ENCODE results near the gene PROC. TPM values are rescaled to one million over a fixed set of nuclear protein-coding genes. Genes with fewer than 3 reads are reported as not detected.

Gene PROC
- total and polyA plus RNA-seq, 9 of the 15 experiments (the other 6 are each of a cell fraction or from before 2014, with no cell fraction given), result not detected

DNA sequence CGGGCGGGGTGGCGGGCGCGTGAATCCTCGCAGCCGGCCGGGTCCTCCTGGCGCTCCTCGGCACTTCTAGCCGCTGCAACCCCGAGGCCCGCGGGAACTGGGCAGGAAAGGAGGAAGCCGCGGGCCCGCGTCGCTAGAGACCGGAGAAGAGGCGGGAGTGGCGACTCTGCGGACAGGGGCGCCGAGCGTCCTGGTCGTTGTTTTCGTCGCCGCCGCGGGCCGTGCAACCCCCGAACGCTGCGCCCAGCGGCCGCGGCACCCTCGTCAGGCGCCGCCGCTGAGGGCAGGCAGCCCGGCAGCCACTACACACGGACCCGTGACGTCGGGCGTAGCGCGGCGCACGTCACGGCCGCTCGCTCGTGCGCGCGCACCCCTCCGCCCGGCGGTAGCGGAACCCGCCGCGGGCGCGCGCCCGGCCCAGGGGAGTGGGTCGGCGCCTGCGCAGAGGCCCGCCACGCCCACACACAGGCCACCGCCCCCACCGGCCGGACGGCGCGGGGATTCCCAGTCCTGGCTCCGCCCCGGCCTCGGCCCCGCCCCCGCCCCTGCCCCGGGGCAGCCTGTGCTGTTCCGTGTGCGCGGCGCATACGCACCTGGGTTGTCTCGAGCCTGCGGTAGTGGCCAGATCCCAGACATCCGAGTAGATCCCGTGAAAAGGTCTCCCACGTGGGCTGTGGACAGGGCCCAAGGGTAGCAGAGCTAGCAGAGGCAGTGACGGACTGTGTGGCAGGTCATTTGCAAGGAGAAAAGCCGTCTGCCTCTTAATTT lies 30.4 kb upstream of the PROC start, which contains the start of gene MAP3K2 (continued):
- TF ChIP-seq, protein P1, sequence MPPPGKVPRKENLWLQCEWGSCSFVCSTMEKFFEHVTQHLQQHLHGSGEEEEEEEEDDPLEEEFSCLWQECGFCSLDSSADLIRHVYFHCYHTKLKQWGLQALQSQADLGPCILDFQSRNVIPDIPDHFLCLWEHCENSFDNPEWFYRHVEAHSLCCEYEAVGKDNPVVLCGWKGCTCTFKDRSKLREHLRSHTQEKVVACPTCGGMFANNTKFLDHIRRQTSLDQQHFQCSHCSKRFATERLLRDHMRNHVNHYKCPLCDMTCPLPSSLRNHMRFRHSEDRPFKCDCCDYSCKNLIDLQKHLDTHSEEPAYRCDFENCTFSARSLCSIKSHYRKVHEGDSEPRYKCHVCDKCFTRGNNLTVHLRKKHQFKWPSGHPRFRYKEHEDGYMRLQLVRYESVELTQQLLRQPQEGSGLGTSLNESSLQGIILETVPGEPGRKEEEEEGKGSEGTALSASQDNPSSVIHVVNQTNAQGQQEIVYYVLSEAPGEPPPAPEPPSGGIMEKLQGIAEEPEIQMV (tag; conservative IDR thresholded peaks at IDR 0.05; ENCODE audit: low read depth), result no peak
- TF ChIP-seq SP2 (IDR thresholded peaks at IDR 0.05; ENCODE audit: extremely low read depth, low read depth, low read length, poor library complexity, severe bottlenecking), result no peak
- TF ChIP-seq, protein P2, sequence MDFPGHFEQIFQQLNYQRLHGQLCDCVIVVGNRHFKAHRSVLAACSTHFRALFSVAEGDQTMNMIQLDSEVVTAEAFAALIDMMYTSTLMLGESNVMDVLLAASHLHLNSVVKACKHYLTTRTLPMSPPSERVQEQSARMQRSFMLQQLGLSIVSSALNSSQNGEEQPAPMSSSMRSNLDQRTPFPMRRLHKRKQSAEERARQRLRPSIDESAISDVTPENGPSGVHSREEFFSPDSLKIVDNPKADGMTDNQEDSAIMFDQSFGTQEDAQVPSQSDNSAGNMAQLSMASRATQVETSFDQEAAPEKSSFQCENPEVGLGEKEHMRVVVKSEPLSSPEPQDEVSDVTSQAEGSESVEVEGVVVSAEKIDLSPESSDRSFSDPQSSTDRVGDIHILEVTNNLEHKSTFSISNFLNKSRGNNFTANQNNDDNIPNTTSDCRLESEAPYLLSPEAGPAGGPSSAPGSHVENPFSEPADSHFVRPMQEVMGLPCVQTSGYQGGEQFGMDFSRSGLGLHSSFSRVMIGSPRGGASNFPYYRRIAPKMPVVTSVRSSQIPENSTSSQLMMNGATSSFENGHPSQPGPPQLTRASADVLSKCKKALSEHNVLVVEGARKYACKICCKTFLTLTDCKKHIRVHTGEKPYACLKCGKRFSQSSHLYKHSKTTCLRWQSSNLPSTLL (IDR thresholded peaks at IDR 0.05), result peak; percentile 43; the same call in 1 of the 2 replicates
- peak; percentile 71 for TF ChIP-seq TAF1 (IDR thresholded peaks at IDR 0.05; ENCODE audit: control insufficient read depth, extremely low read depth, insufficient read depth, low read length, severe bottlenecking)
- TF ChIP-seq NR1H2 (CRISPR knock-in tag; IDR thresholded peaks at IDR 0.05), result 0 out of 2 replicates have a peak, but pooled peaks have one; percentile 74
- TF ChIP-seq ZNF311 (CRISPR knock-in tag; IDR thresholded peaks at IDR 0.05), result no peak
- TF ChIP-seq KDM4B (IDR thresholded peaks at IDR 0.05; ENCODE audit: borderline replicate concordance in 2 of 2, low read depth in 1 of 2), result no peak
- peak; percentile 95 for TF ChIP-seq CREM (IDR thresholded peaks at IDR 0.05; ENCODE audit: low read depth)
- TF ChIP-seq, protein P3, sequence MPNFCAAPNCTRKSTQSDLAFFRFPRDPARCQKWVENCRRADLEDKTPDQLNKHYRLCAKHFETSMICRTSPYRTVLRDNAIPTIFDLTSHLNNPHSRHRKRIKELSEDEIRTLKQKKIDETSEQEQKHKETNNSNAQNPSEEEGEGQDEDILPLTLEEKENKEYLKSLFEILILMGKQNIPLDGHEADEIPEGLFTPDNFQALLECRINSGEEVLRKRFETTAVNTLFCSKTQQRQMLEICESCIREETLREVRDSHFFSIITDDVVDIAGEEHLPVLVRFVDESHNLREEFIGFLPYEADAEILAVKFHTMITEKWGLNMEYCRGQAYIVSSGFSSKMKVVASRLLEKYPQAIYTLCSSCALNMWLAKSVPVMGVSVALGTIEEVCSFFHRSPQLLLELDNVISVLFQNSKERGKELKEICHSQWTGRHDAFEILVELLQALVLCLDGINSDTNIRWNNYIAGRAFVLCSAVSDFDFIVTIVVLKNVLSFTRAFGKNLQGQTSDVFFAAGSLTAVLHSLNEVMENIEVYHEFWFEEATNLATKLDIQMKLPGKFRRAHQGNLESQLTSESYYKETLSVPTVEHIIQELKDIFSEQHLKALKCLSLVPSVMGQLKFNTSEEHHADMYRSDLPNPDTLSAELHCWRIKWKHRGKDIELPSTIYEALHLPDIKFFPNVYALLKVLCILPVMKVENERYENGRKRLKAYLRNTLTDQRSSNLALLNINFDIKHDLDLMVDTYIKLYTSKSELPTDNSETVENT (CRISPR knock-in tag; IDR thresholded peaks at IDR 0.05), result peak; percentile 59
- no peak for TF ChIP-seq XRCC3 (IDR thresholded peaks at IDR 0.05)
- peak; percentile 17; the same call in 1 of the 2 replicates for TF ChIP-seq SMARCC2 (IDR thresholded peaks at IDR 0.05; ENCODE audit: low read depth)
- no peak for TF ChIP-seq CGGBP1 (CRISPR knock-in tag; IDR thresholded peaks at IDR 0.05)
- TF ChIP-seq ERF (CRISPR knock-in tag; IDR thresholded peaks at IDR 0.05), result 0 out of 2 replicates have a peak, but pooled peaks have one; percentile 42
- peak in 1 of 2 experiments; percentile 15; a peak in 1 of 4 replicates for TF ChIP-seq MAZ (CRISPR knock-in tag; conservative IDR thresholded peaks at IDR 0.05 in 1 of 2, IDR thresholded peaks at IDR 0.05 in 1 of 2)
- TF ChIP-seq, protein P4, sequence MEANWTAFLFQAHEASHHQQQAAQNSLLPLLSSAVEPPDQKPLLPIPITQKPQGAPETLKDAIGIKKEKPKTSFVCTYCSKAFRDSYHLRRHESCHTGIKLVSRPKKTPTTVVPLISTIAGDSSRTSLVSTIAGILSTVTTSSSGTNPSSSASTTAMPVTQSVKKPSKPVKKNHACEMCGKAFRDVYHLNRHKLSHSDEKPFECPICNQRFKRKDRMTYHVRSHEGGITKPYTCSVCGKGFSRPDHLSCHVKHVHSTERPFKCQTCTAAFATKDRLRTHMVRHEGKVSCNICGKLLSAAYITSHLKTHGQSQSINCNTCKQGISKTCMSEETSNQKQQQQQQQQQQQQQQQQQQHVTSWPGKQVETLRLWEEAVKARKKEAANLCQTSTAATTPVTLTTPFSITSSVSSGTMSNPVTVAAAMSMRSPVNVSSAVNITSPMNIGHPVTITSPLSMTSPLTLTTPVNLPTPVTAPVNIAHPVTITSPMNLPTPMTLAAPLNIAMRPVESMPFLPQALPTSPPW (CRISPR knock-in tag; IDR thresholded peaks at IDR 0.05), result peak; percentile 87
- TF ChIP-seq RBFOX2 (IDR thresholded peaks at IDR 0.05; ENCODE audit: low read depth, low read length), result peak; percentile 83
- no peak for TF ChIP-seq MXI1 (IDR thresholded peaks at IDR 0.05; ENCODE audit: low read depth, low read length)
- peak; percentile 57 for TF ChIP-seq RB1 (IDR thresholded peaks at IDR 0.05; ENCODE audit: low read depth)
- no peak for TF ChIP-seq ZFP1 (CRISPR knock-in tag; IDR thresholded peaks at IDR 0.05)
